K562 (cell line): ENCODE data around the gene RAB7A. TPM values are rescaled to one million over a fixed set of nuclear protein-coding genes. Genes with fewer than 3 reads are reported as not detected.

Experiments
- ARNT ChIP-seq, 2 experiments: fragments of 450-650 bp; IDR thresholded peaks; 2 replicates each; pipeline ENCODE4 v1.6.1; 2016; ENCODE audit warnings: mild to moderate bottlenecking in 1 of 2
- ASH1L ChIP-seq: fragments of 450-650 bp; IDR thresholded peaks from 2 replicates; pipeline ENCODE4 v1.6.1; 2018; ENCODE audit warnings: borderline replicate concordance, mild to moderate bottlenecking, low read depth; ENCODE audit not compliant: partially characterized antibody
- BRCA1 ChIP-seq, 2 experiments: fragments of 450-650 bp in 1 of 2; sonication (generic) in 1 of 2; formaldehyde crosslinking in 1 of 2; IDR thresholded peaks; 2 replicates each; pipeline versions ENCODE4 v1.5.0 to v1.6.1; 2017 to 2020; ENCODE audit warnings: mild to moderate bottlenecking in 1 of 2, missing genetic modification reagents in 1 of 2
- CEBPB ChIP-seq: fragments of 450-650 bp; IDR thresholded peaks from 2 replicates; pipeline ENCODE4 v1.6.1; 2016; ENCODE audit warnings: missing genetic modification characterization, missing compliant biosample characterization
- EZH2 ChIP-seq: IDR thresholded peaks from 2 replicates; pipeline ENCODE4 v1.6.1; 2012; ENCODE audit warnings: low read depth, mild to moderate bottlenecking, inconsistent platforms, low read length, borderline replicate concordance
- FOSL1 ChIP-seq: fragments of 200-800 bp; sonication (Bioruptor generic); conservative IDR thresholded peaks from 2 replicates; pipeline ENCODE4 v1.6.1; 2016; ENCODE audit warnings: missing genetic modification characterization, missing compliant biosample characterization
- HES1 ChIP-seq: fragments of 450-650 bp; IDR thresholded peaks from 2 replicates; pipeline ENCODE4 v1.6.1; 2016; ENCODE audit warnings: low read depth, mild to moderate bottlenecking, moderate library complexity
- NONO ChIP-seq, 2 experiments: fragments of 200-400 bp in 1 of 2; fragments of 450-650 bp in 1 of 2; formaldehyde crosslinking in 1 of 2; IDR thresholded peaks; 2 replicates each; pipeline ENCODE4 v1.6.1; 2017; ENCODE audit warnings: low read depth in 2 of 2, mild to moderate bottlenecking in 2 of 2, moderate library complexity in 2 of 2, low read length in 1 of 2
- NR2C1 ChIP-seq, 2 experiments: fragments of 450-650 bp; IDR thresholded peaks; 2 replicates each; pipeline ENCODE4 v1.6.1; 2017; ENCODE audit warnings: mild to moderate bottlenecking in 2 of 2, antibody characterized with exemption in 1 of 2, inconsistent platforms in 1 of 2, missing compliant biosample characterization in 1 of 2, missing genetic modification characterization in 1 of 2
- SMARCA4 ChIP-seq: fragments of 450-650 bp; IDR thresholded peaks from 2 replicates; pipeline ENCODE4 v1.6.1; 2016
- SMARCE1 ChIP-seq: fragments of 450-650 bp; IDR thresholded peaks from 2 replicates; pipeline ENCODE4 v1.7.1; 2016; ENCODE audit warnings: mild to moderate bottlenecking
- TBL1XR1 ChIP-seq, 2 experiments: IDR thresholded peaks; 2 replicates each; pipeline ENCODE4 v1.6.1; 2012; ENCODE audit warnings: improper control_type of control experiment in 2 of 2, low read length in 2 of 2, mild to moderate bottlenecking in 1 of 2
- TCF3 ChIP-seq: sonication (generic); formaldehyde crosslinking; IDR thresholded peaks from 2 replicates; pipeline ENCODE4 v1.4.0; 2020; ENCODE audit warnings: mild to moderate bottlenecking, missing genetic modification reagents
- TOE1 ChIP-seq, 2 experiments: fragments of 450-650 bp in 1 of 2; sonication (generic) in 1 of 2; formaldehyde crosslinking in 1 of 2; IDR thresholded peaks; 2 replicates each; pipeline versions ENCODE4 v1.7.1 to v1.8.0; 2016 to 2022; ENCODE audit warnings: borderline replicate concordance in 2 of 2, mild to moderate bottlenecking in 2 of 2, antibody characterized with exemption in 1 of 2, inconsistent platforms in 1 of 2, low read depth in 1 of 2, missing genetic modification reagents in 1 of 2, moderate library complexity in 1 of 2
- ZBTB1 ChIP-seq: sonication (generic); formaldehyde crosslinking; IDR thresholded peaks from 2 replicates; pipeline ENCODE4 v1.8.1; 2023; ENCODE audit warnings: missing genetic modification reagents, low read depth, mild to moderate bottlenecking, borderline replicate concordance
- ZFP91 ChIP-seq: sonication (generic); formaldehyde crosslinking; IDR thresholded peaks from 2 replicates; pipeline ENCODE4 v1.8.0; 2022; ENCODE audit warnings: mild to moderate bottlenecking, missing genetic modification reagents
- ZKSCAN3 ChIP-seq: fragments of 250-450 bp; sonication (Bioruptor Pico); IDR thresholded peaks from 2 replicates; pipeline ENCODE4 v1.4.0; 2020
- ZNF384 ChIP-seq: IDR thresholded peaks from 2 replicates; pipeline ENCODE4 v1.6.1; 2012; ENCODE audit warnings: low read depth, low read length, improper control_type of control experiment
- ZNF449 ChIP-seq: fragments of 250-450 bp; sonication (Bioruptor Pico); IDR thresholded peaks from 2 replicates; pipeline ENCODE4 v1.8.0; 2022; ENCODE audit warnings: moderate library complexity, mild to moderate bottlenecking, inconsistent platforms
- ZNF507 ChIP-seq: conservative IDR thresholded peaks from 2 replicates; pipeline ENCODE4 v1.6.1; 2017; ENCODE audit warnings: missing genetic modification characterization, missing compliant biosample characterization
- ZNF512 ChIP-seq: IDR thresholded peaks from 2 replicates; pipeline ENCODE4 v1.6.1; 2016; ENCODE audit warnings: missing genetic modification characterization, missing compliant biosample characterization
- polyA plus RNA-seq, 8 experiments: library from polyadenylated mRNA; depleted of rRNA in 4 of 8; stranded (reverse) in 5 of 8; unstranded in 3 of 8; fragments of >200 nt; fragmentation: Nextera tagmentation in 2 of 8; fragmentation: Illumina TruSeq in 1 of 8; extraction: Ambion mirVana in 2 of 8; extraction: Trizol in 1 of 8; gene quantifications; 2 replicates each; pipeline versions ENCODE4 v1.2.1 to v1.2.3, GENCODE V29; 2011 to 2014; ENCODE audit warnings: inconsistent platforms in 1 of 8, missing spikeins in 1 of 8
- total RNA-seq, 7 experiments: library from RNA; depleted of rRNA in 6 of 7; stranded (reverse); fragments of >200 nt in 6 of 7; fragmentation: Illumina TruSeq in 2 of 7; extraction: Trizol in 2 of 7; gene quantifications; 2 replicates each; pipeline versions ENCODE4 v1.2.1 to v1.2.3, GENCODE V29; 2011 to 2021; ENCODE audit warnings: low replicate concordance in 1 of 7

RAB7A gene
- total and polyA plus RNA-seq, 9 of the 15 experiments (the other 6 are each of a cell fraction or from before 2014, with no cell fraction given), result 30.9 to 204 (median 72.8) TPM

GRCh38 chr3:128726023-128727016 is at the start of gene RAB7A (continued):
- TF ChIP-seq ZNF512 (tag) (no peak), NR2C1 (IDR thresholded peaks at IDR 0.05) (peak; percentile 85), NR2C1 (tag; IDR thresholded peaks at IDR 0.05) (peak; percentile 84), ASH1L (peak; percentile 35), FOSL1 (0 out of 2 replicates have a peak, but pooled peaks have one; percentile 37), ZBTB1 (no peak), EZH2 (no peak), CEBPB (tag) (peak; percentile 90), ARNT (IDR thresholded peaks at IDR 0.05) (no peak), ZKSCAN3 (no peak), SMARCE1 (no peak), SMARCA4 (no peak), TCF3 (CRISPR knock-in tag) (no peak), NONO (IDR thresholded peaks at IDR 0.05; ENCODE audit: low read depth in 2 of 2, low read length in 1 of 2) (peak in 1 of 2 experiments; percentile 49; a peak in 2 of 4 replicates), HES1 (0 out of 2 replicates have a peak, but pooled peaks have one; percentile 36), ZNF507 (no peak), TOE1 (IDR thresholded peaks at IDR 0.05; ENCODE audit: borderline replicate concordance) (peak; percentile 94), TOE1 (CRISPR knock-in tag; IDR thresholded peaks at IDR 0.05; ENCODE audit: borderline replicate concordance, low read depth) (no peak), ZNF449 (CRISPR knock-in tag) (no peak), BRCA1 (IDR thresholded peaks at IDR 0.05) (no peak), BRCA1 (CRISPR knock-in tag; IDR thresholded peaks at IDR 0.05) (no peak), TBL1XR1 (IDR thresholded peaks at IDR 0.05; ENCODE audit: low read length in 2 of 2) (peak in 1 of 2 experiments; percentile 50; a peak in 1 of 4 replicates), ZNF384 (no peak), ZFP91 (no peak)
